Suppressor macrophage (primary cell): ENCODE results near the gene IZUMO1R.
"Not testable (repeated sequence)": the region's sequence is repeated elsewhere in the genome, so short reads cannot be mapped to it uniquely, and the experiment has no call there.

Experiments used
- DNase-seq, 4 experiments: peaks; one replicate each; pipeline ENCODE4 v3.0.0-alpha.2; 2020 to 2022

Gene IZUMO1R

DNA sequence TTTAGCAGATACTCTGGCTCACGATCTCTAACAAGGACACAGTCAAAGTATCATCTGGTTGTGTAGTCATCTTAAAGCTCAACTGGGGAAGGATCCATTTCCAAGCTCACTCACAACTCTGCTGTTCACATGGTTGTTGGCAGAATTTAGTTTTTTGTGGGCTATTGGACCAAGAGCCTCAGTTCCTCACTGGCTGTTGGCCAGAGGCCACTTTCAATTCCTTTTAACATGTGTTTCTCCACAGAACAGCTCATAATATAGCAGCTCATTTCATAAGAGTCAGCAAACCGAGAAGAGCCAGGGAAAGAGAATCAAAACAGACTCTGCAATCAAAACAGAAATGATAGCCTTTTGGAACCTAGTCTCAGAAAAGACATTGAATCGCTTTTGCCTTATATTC, 22.6 kb downstream of the IZUMO1R start:
- peak; percentile 58 to 81 (median 68) for DNase-seq

GRCh38 chr11:94328587-94329080, 24.3 kb downstream of the IZUMO1R start:
- DNase-seq: no peak

DNA sequence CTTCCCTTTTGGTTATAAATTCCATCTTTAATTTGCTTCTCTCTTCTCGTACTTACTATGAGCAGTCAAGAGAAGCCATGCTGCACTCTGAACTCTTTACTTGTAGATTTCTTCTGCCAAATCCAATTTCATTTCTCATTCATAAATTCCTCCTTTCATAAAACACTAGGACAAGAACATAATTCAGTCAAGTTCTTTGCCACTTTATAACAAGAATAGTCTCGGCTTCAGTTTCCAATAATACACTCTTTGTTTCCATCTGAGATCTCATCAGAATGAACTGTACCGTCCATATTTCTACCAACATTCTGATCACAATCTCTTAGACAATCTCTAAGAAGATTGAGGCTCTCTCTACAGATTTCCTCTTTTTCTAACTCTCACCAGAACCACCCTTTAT, 25.1 kb downstream of the IZUMO1R start:
- DNase-seq: no peak

- DNase-seq: no peak
These were observed 26.4 kb downstream of the IZUMO1R start for GRCh38 chr11:94330789-94331188.

DNA sequence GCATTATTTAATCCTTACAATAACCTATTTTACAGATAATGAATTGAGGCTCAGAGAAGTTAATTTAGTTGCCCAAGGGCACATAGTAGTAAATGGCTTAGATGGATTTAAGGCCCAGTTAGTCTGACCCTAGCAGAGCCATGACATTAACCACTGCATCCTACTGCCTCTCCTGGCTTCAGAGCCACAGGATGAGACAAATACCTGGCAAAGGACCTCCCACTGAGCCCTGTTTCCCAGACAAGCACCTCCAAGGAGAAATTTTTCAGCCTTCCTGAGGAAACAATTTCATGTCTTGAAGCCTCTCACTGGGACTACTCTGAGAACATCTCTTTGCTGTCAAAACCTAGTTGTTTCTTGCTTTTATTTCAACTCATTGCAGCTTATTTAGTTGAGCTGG, 28.4 kb downstream of the IZUMO1R start:
- DNase-seq: no peak

- DNase-seq: no peak
These were observed 31.7 kb downstream of the IZUMO1R start for GRCh38 chr11:94336033-94336432.

DNA sequence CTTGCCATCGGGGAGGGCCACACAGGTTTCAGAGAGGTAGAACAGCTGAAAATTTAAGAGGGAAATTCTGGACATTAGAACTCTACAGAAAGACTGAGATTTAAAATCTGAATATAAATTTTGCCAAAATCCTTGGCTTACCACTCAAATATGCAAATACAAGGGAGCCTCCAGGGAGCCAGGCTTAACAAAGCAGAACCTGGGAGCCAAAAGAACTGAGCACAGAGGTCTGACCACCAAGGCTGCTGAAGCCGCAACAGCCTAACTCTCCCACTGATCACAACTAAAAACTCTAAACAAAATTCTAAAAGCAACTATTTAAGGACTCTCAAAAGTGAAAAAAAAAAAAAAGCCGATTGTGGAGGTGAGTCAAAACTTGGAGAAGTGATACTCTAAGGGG, 34.3 kb downstream of the IZUMO1R start:
- DNase-seq: no peak

GRCh38 chr11:94342250-94342649, 37.9 kb downstream of the IZUMO1R start:
- no peak for DNase-seq

DNA sequence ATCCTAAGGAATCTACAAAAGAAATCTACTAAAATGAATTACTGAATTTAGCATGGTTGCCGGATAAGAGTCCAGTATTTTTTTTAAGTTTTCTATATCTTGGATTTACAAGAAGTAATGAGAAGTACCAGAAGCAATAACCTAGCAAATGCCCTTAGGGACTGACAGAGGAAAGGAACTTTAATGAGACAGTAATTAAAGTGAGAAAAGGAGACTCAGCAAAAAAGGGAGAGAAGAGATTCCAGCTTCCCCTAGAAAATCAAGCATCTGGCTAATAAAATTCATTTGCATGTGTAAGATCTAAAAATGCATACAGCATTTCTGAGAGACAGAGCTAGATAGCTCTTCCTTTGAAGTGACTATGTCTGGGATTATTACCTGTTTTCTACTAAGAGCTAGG, 39.1 kb downstream of the IZUMO1R start:
- DNase-seq: no peak

DNA sequence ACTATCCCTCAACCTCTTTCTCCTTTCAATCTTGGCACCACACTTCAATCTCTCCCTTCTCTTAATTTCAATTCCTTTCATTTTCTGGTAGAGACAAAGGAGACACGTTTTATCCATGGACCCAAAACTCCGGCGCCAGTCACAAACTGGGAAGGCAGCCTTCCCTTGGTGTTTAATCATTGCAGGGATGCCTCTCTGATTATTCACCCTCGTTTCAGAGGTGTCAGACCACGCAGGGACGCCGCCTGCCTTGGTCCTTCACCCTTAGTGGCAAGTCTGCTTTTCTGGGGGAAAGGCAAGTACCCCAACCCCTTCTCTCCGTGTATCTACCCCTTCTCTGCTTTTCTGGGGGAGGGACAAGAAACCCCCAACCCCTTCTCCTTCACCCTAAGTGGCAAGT, 41.9 kb downstream of the IZUMO1R start:
- not testable (repeated sequence) for DNase-seq

DNA sequence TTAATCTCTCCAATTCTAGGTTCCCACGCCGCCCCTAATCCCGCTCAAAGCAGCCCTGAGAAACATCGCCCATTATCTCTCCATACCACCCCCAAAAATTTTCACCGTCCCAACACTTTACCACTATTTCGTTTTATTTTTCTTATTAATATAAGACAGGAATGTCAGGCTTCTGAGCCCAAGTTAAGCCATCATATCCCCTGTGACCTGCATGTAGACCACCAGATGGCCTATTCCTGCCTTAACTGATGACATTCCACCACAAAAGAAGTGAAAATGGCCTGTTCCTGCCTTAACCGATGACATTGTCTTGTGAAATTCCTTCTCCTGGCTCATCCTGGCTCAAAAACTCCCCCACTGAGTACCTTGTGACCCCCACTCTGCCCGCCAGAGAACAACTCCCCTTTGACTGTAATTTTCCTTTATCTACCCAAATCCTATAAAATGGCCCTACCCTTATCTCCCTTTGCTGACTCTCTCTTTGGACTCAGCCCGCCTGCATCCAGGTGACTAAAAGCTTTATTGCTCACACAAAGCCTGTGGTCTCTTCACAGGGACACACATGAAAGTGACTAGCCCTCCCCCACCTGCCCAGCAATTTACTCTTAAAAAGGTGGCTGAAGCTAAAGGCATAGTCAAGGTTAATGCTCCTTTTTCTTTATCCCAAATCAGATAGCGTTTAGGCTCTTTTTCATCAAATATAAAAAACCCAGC, 46.6 kb downstream of the IZUMO1R start:
- not testable (repeated sequence) for DNase-seq
